T-helper 2 cell treated with Interferon-gamma antibody and Interleukin-4, amounts not matched to agents 5 μg/mL and 100 μg/mL, for 36 hours (primary cell): ENCODE measurements around the gene NUS1.
"Not testable (repeated sequence)": the region's sequence is repeated elsewhere in the genome, so short reads cannot be mapped to it uniquely, and the experiment has no call there.

Experiments
- DNase-seq: peaks from one replicate; pipeline ENCODE4 v3.0.0; 2021; ENCODE audit warnings: low spot score
- H3K27ac Mint-ChIP-seq: one replicate; pipeline ENCODE4 v1.8.0; 2021; ENCODE audit warnings: mild to moderate bottlenecking, mixed read lengths
- H3K27me3 Mint-ChIP-seq: one replicate; pipeline ENCODE4 v1.8.0; 2021; ENCODE audit warnings: low read depth, mixed read lengths
- H3K36me3 Mint-ChIP-seq: one replicate; pipeline ENCODE4 v1.8.0; 2021; ENCODE audit warnings: low read depth, mixed read lengths
- H3K4me1 Mint-ChIP-seq: one replicate; pipeline ENCODE4 v1.8.0; 2021; ENCODE audit warnings: low read depth, mixed read lengths
- H3K4me3 Mint-ChIP-seq: one replicate; pipeline ENCODE4 v1.8.0; 2022; ENCODE audit warnings: mild to moderate bottlenecking, moderate library complexity, mixed read lengths
- H3K9me3 Mint-ChIP-seq: one replicate; pipeline ENCODE4 v1.8.0; 2021; ENCODE audit warnings: mixed read lengths

Gene NUS1

GRCh38 chr6:117740605-117741004 lies 65.3 kb downstream of the NUS1 start:
- Mint-ChIP-seq H3K4me3 (no peak overlapping the region), H3K27me3 (no peaks in the 10 kb centered on the region), H3K4me1 (no peaks in the 10 kb centered on the region), H3K36me3 (no peaks in the 10 kb centered on the region), H3K9me3 (peaks cover 4% of the 10 kb centered on the region), H3K27ac (no peak overlapping the region)
- DNase-seq = peak; percentile 7

- not testable (repeated sequence) for H3K36me3 Mint-ChIP-seq, H3K4me1 Mint-ChIP-seq, H3K27me3 Mint-ChIP-seq, H3K4me3 Mint-ChIP-seq, DNase-seq, H3K27ac Mint-ChIP-seq
- peaks cover 13% of the 10 kb centered on the region for H3K9me3 Mint-ChIP-seq
These were observed 75.4 kb downstream of the NUS1 start for GRCh38 chr6:117750675-117751074.
